Liver (tissue), 9 donors: ENCODE measurements around the gene PLA2G4E. TPM values are rescaled to one million over a fixed set of nuclear protein-coding genes. Genes with fewer than 3 reads are reported as not detected.

Experiments
- DNase-seq: peaks from one replicate; pipeline ENCODE4 v3.0.0-alpha.2; 2017; ENCODE audit warnings: low spot score
- H3K27ac ChIP-seq, 2 donors: one replicate each; pipeline ENCODE4 v1.7.0; 2013; ENCODE audit warnings: inconsistent platforms in 2 of 2, low read length in 2 of 2, control low read depth in 1 of 2, low read depth in 1 of 2, mild to moderate bottlenecking in 1 of 2
- H3K27me3 ChIP-seq, 4 donors: one replicate each; pipeline versions ENCODE4 v1.6.1 to v1.7.0; 2013; ENCODE audit warnings: low read length in 3 of 4, inconsistent platforms in 1 of 4, mild to moderate bottlenecking in 1 of 4, moderate library complexity in 1 of 4; ENCODE audit not compliant: control insufficient read depth in 4 of 4, insufficient read depth in 4 of 4
- H3K36me3 ChIP-seq, 4 donors: one replicate each; pipeline versions ENCODE4 v1.6.1 to v1.7.0; 2013; ENCODE audit warnings: low read length in 3 of 4, mild to moderate bottlenecking in 3 of 4, low read depth in 1 of 4, moderate library complexity in 1 of 4; ENCODE audit not compliant: control insufficient read depth in 4 of 4, insufficient read depth in 3 of 4
- H3K4me1 ChIP-seq, 4 donors: one replicate each; pipeline versions ENCODE4 v1.6.1 to v1.7.0; 2013; ENCODE audit warnings: low read length in 3 of 4, mild to moderate bottlenecking in 3 of 4, moderate library complexity in 1 of 4; ENCODE audit not compliant: control insufficient read depth in 4 of 4, insufficient read depth in 4 of 4
- H3K4me3 ChIP-seq, 3 donors: one replicate each; pipeline versions ENCODE4 v1.6.1 to v1.7.0; 2013; ENCODE audit warnings: low read length in 3 of 3, control low read depth in 1 of 3, low read depth in 1 of 3, mild to moderate bottlenecking in 1 of 3
- H3K9ac ChIP-seq, 2 donors: one replicate each; pipeline ENCODE4 v1.7.0; 2013; ENCODE audit warnings: low read length in 2 of 2, mild to moderate bottlenecking in 2 of 2, moderate library complexity in 2 of 2, control low read depth in 1 of 2, low read depth in 1 of 2
- H3K9me3 ChIP-seq, 4 donors: one replicate each; pipeline versions ENCODE4 v1.6.1 to v1.7.0; 2013; ENCODE audit warnings: low read length in 3 of 4; ENCODE audit not compliant: control insufficient read depth in 4 of 4
- EGR1 ChIP-seq, 2 donors: IDR thresholded peaks; 2 replicates each; pipeline ENCODE4 v1.6.1; 2016 to 2018; ENCODE audit warnings: antibody characterized with exemption in 2 of 2, low read depth in 2 of 2
- FOXA1 ChIP-seq: IDR thresholded peaks from 2 replicates; pipeline ENCODE4 v1.6.1; 2016; ENCODE audit warnings: antibody characterized with exemption
- FOXA2 ChIP-seq: IDR thresholded peaks from 2 replicates; pipeline ENCODE4 v1.6.1; 2016; ENCODE audit warnings: antibody characterized with exemption
- GABPA ChIP-seq, 2 donors: IDR thresholded peaks in 1 of 2; conservative IDR thresholded peaks in 1 of 2; 2 replicates each; pipeline ENCODE4 v1.6.1; 2016; ENCODE audit warnings: antibody characterized with exemption in 2 of 2, mild to moderate bottlenecking in 1 of 2, moderate library complexity in 1 of 2
- HNF4A ChIP-seq, 2 donors: conservative IDR thresholded peaks; 2 replicates each; pipeline ENCODE4 v1.6.1; 2016; ENCODE audit warnings: antibody characterized with exemption in 2 of 2, mild to moderate bottlenecking in 2 of 2
- HNF4G ChIP-seq: IDR thresholded peaks from 2 replicates; pipeline ENCODE4 v1.6.1; 2016; ENCODE audit warnings: antibody characterized with exemption
- JUND ChIP-seq, 2 donors: IDR thresholded peaks; 2 replicates each; pipeline ENCODE4 v1.6.1; 2016; ENCODE audit warnings: antibody characterized with exemption in 2 of 2
- NR2F2 ChIP-seq: IDR thresholded peaks from 2 replicates; pipeline ENCODE4 v1.6.1; 2016; ENCODE audit warnings: antibody characterized with exemption
- RAD21 ChIP-seq, 2 donors: IDR thresholded peaks; 2 replicates each; pipeline ENCODE4 v1.6.1; 2016; ENCODE audit warnings: antibody characterized with exemption in 2 of 2, mild to moderate bottlenecking in 2 of 2
- RXRA ChIP-seq, 2 donors: IDR thresholded peaks; 2 replicates each; pipeline ENCODE4 v1.6.1; 2017 to 2018; ENCODE audit warnings: antibody characterized with exemption in 2 of 2, mild to moderate bottlenecking in 1 of 2
- SP1 ChIP-seq: IDR thresholded peaks from 2 replicates; pipeline ENCODE4 v1.6.1; 2018; ENCODE audit warnings: antibody characterized with exemption, mild to moderate bottlenecking
- TAF1 ChIP-seq: conservative IDR thresholded peaks from 2 replicates; pipeline ENCODE4 v1.6.1; 2016; ENCODE audit warnings: antibody characterized with exemption, mild to moderate bottlenecking
- YY1 ChIP-seq: IDR thresholded peaks from 2 replicates; pipeline ENCODE4 v1.6.1; 2016; ENCODE audit warnings: antibody characterized with exemption, mild to moderate bottlenecking
- WGBS: extraction: QIAGEN DNeasy Blood & Tissue Kit; methylation state at CpG from one replicate; pipeline ENCODE4 v1.1.7; 2013; 5-methylcytosine and 5-hydroxymethylcytosine counted together
- polyA plus RNA-seq, 2 donors: library from polyadenylated mRNA; stranded (reverse) in 1 of 2; unstranded in 1 of 2; fragments of 200-250 nt in 1 of 2; fragments of >200 nt in 1 of 2; fragmentation: Nextera tagmentation in 1 of 2; extraction: Ambion mirVana in 1 of 2; gene quantifications; one replicate each; pipeline versions ENCODE4 v1.2.1 to v1.2.3, GENCODE V29; 2013 to 2015
- total RNA-seq, 2 donors: library from RNA; depleted of rRNA; stranded (reverse); fragments of >200 nt; gene quantifications; one replicate each; pipeline ENCODE4 v1.2.3, GENCODE V29; 2014
- TF ChIP-seq, protein P1 (sequence below): IDR thresholded peaks from 2 replicates; pipeline ENCODE4 v1.6.1; 2016; ENCODE audit warnings: antibody characterized with exemption, mild to moderate bottlenecking
- TF ChIP-seq, protein P2 (sequence below): IDR thresholded peaks from 2 replicates; pipeline ENCODE4 v1.6.1; 2016; ENCODE audit warnings: antibody characterized with exemption
- TF ChIP-seq, protein P3 (sequence below): IDR thresholded peaks from 2 replicates; pipeline ENCODE4 v1.6.1; 2016; ENCODE audit warnings: antibody characterized with exemption
- TF ChIP-seq, protein P4 (sequence below): fragments of 150-350 bp; IDR thresholded peaks from 2 replicates; pipeline ENCODE4 v1.5.1; 2017; ENCODE audit warnings: improper control_type of control experiment, low read depth, low read length; ENCODE audit not compliant: missing input control
- TF ChIP-seq, protein P5 (sequence below): IDR thresholded peaks from 2 replicates; pipeline ENCODE4 v1.6.1; 2016; ENCODE audit warnings: antibody characterized with exemption
- donor health status: healthy.
- donor health status: healthy.
- donor health status: healthy.
- donor health status: healthy.
- donor health status: healthy.

PLA2G4E gene
- total and polyA plus RNA-seq, 4 donors: not detected

- WGBS: 66% methylated on average over 7 of the region's 7 CpGs
- Histone ChIP-seq H3K9ac (no peak overlapping the region), H3K4me3 (no peak overlapping the region), H3K27ac (no peak overlapping the region), H3K36me3 (no peaks in the 10 kb centered on the region), H3K4me1 (peaks cover 0 to 11% (median 7%) of the 10 kb centered on the region in 4 donors), H3K9me3 (no peaks in the 10 kb centered on the region), H3K27me3 (no peaks in the 10 kb centered on the region)
- DNase-seq: no peak
- TF ChIP-seq NR2F2 (no peak), RXRA (IDR thresholded peaks at IDR 0.05) (no peak), TAF1 (no peak), JUND (IDR thresholded peaks at IDR 0.05) (no peak), SP1 (no peak), FOXA2 (no peak)
- TF ChIP-seq, protein P1, sequence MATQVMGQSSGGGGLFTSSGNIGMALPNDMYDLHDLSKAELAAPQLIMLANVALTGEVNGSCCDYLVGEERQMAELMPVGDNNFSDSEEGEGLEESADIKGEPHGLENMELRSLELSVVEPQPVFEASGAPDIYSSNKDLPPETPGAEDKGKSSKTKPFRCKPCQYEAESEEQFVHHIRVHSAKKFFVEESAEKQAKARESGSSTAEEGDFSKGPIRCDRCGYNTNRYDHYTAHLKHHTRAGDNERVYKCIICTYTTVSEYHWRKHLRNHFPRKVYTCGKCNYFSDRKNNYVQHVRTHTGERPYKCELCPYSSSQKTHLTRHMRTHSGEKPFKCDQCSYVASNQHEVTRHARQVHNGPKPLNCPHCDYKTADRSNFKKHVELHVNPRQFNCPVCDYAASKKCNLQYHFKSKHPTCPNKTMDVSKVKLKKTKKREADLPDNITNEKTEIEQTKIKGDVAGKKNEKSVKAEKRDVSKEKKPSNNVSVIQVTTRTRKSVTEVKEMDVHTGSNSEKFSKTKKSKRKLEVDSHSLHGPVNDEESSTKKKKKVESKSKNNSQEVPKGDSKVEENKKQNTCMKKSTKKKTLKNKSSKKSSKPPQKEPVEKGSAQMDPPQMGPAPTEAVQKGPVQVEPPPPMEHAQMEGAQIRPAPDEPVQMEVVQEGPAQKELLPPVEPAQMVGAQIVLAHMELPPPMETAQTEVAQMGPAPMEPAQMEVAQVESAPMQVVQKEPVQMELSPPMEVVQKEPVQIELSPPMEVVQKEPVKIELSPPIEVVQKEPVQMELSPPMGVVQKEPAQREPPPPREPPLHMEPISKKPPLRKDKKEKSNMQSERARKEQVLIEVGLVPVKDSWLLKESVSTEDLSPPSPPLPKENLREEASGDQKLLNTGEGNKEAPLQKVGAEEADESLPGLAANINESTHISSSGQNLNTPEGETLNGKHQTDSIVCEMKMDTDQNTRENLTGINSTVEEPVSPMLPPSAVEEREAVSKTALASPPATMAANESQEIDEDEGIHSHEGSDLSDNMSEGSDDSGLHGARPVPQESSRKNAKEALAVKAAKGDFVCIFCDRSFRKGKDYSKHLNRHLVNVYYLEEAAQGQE: no peak
- TF ChIP-seq, protein P2, sequence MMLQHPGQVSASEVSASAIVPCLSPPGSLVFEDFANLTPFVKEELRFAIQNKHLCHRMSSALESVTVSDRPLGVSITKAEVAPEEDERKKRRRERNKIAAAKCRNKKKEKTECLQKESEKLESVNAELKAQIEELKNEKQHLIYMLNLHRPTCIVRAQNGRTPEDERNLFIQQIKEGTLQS: no peak
These were observed 44.6 kb upstream of the PLA2G4E start for GRCh38 chr15:42065468-42065867.

- H3K27ac ChIP-seq: no peak overlapping the region
- no peak for DNase-seq
- H3K9ac ChIP-seq: no peak overlapping the region
- no peaks in the 10 kb centered on the region for H3K9me3 ChIP-seq
- H3K4me3 ChIP-seq: no peak overlapping the region
- H3K4me1 ChIP-seq: peaks cover 0 to 14% (median 11%) of the 10 kb centered on the region in 4 donors
- WGBS: 53% methylated on average over 7 of the region's 7 CpGs
- no peak for TF ChIP-seq HNF4A (conservative IDR thresholded peaks at IDR 0.05)
- no peak for TF ChIP-seq EGR1 (IDR thresholded peaks at IDR 0.05; ENCODE audit: low read depth in 2 of 2)
- no peak for TF ChIP-seq GABPA (IDR thresholded peaks at IDR 0.05 in 1 of 2, conservative IDR thresholded peaks at IDR 0.05 in 1 of 2)
- TF ChIP-seq RXRA (IDR thresholded peaks at IDR 0.05): no peak
- TF ChIP-seq, protein P3, sequence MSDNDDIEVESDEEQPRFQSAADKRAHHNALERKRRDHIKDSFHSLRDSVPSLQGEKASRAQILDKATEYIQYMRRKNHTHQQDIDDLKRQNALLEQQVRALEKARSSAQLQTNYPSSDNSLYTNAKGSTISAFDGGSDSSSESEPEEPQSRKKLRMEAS: no peak
- TF ChIP-seq NR2F2: no peak
- TF ChIP-seq, protein P2: no peak
- no peak for TF ChIP-seq RAD21 (IDR thresholded peaks at IDR 0.05)
- no peak for TF ChIP-seq YY1
- TF ChIP-seq, protein P1: no peak
- no peak for TF ChIP-seq FOXA1
- no peak for TF ChIP-seq SP1
- TF ChIP-seq, protein P4, sequence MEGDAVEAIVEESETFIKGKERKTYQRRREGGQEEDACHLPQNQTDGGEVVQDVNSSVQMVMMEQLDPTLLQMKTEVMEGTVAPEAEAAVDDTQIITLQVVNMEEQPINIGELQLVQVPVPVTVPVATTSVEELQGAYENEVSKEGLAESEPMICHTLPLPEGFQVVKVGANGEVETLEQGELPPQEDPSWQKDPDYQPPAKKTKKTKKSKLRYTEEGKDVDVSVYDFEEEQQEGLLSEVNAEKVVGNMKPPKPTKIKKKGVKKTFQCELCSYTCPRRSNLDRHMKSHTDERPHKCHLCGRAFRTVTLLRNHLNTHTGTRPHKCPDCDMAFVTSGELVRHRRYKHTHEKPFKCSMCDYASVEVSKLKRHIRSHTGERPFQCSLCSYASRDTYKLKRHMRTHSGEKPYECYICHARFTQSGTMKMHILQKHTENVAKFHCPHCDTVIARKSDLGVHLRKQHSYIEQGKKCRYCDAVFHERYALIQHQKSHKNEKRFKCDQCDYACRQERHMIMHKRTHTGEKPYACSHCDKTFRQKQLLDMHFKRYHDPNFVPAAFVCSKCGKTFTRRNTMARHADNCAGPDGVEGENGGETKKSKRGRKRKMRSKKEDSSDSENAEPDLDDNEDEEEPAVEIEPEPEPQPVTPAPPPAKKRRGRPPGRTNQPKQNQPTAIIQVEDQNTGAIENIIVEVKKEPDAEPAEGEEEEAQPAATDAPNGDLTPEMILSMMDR: no peak
- no peak for TF ChIP-seq JUND (IDR thresholded peaks at IDR 0.05)
- no peak for TF ChIP-seq FOXA2
- no peak for TF ChIP-seq TAF1
- TF ChIP-seq, protein P5, sequence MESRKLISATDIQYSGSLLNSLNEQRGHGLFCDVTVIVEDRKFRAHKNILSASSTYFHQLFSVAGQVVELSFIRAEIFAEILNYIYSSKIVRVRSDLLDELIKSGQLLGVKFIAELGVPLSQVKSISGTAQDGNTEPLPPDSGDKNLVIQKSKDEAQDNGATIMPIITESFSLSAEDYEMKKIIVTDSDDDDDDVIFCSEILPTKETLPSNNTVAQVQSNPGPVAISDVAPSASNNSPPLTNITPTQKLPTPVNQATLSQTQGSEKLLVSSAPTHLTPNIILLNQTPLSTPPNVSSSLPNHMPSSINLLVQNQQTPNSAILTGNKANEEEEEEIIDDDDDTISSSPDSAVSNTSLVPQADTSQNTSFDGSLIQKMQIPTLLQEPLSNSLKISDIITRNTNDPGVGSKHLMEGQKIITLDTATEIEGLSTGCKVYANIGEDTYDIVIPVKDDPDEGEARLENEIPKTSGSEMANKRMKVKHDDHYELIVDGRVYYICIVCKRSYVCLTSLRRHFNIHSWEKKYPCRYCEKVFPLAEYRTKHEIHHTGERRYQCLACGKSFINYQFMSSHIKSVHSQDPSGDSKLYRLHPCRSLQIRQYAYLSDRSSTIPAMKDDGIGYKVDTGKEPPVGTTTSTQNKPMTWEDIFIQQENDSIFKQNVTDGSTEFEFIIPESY: no peak
- TF ChIP-seq HNF4G: no peak
- no peaks in the 10 kb centered on the region for H3K36me3 ChIP-seq
- no peaks in the 10 kb centered on the region for H3K27me3 ChIP-seq
These were observed 44.2 kb upstream of the PLA2G4E start for GRCh38 chr15:42065033-42065432.
